Breast epithelium (tissue), 4 donors: ENCODE results near the gene ALK. TPM values are rescaled to one million over a fixed set of nuclear protein-coding genes. Genes with fewer than 3 reads are reported as not detected.

Source experiments
- DNase-seq, 2 donors: peaks; one replicate each; pipeline ENCODE4 v3.0.0-alpha.2; 2019; ENCODE audit warnings: low spot score in 2 of 2
- H3K27ac ChIP-seq, 2 donors: fragments of 200-600 bp; sonication (generic) in 1 of 2; one replicate each; pipeline ENCODE4 v1.5.1; 2016 to 2019; ENCODE audit warnings: mild to moderate bottlenecking in 1 of 2
- H3K27me3 ChIP-seq, 2 donors: fragments of 200-600 bp; sonication (generic) in 1 of 2; one replicate each; pipeline versions ENCODE4 v1.5.1 to v1.6.0; 2017 to 2019; ENCODE audit warnings: control low read depth in 1 of 2, mild to moderate bottlenecking in 1 of 2
- H3K36me3 ChIP-seq: fragments of 200-600 bp; one replicate; pipeline ENCODE4 v1.5.1; 2019
- H3K4me1 ChIP-seq, 2 donors: fragments of 200-600 bp; sonication (generic); one replicate each; pipeline ENCODE4 v1.5.1; 2016 to 2019; ENCODE audit warnings: control low read depth in 1 of 2
- H3K4me3 ChIP-seq, 3 donors: fragments of 200-600 bp; sonication (generic); 1 replicate in 2 of 3; 2 replicates in 1 of 3; pipeline ENCODE4 v1.5.1; 2016 to 2019; ENCODE audit warnings: mild to moderate bottlenecking in 3 of 3, moderate library complexity in 2 of 3
- H3K9me3 ChIP-seq, 2 donors: fragments of 200-600 bp; sonication (generic) in 1 of 2; one replicate each; pipeline ENCODE4 v1.5.1; 2016 to 2019; ENCODE audit warnings: control low read depth in 1 of 2
- CTCF ChIP-seq, 3 donors: fragments of 450-650 bp; IDR thresholded peaks; one replicate each; pipeline ENCODE4 v1.5.1; 2016 to 2017; ENCODE audit warnings: antibody characterized with exemption in 3 of 3, mild to moderate bottlenecking in 3 of 3, moderate library complexity in 3 of 3
- POLR2A ChIP-seq: fragments of 450-650 bp; IDR thresholded peaks from one replicate; pipeline ENCODE4 v1.6.1; 2016; ENCODE audit warnings: antibody characterized with exemption, mild to moderate bottlenecking, moderate library complexity
- POLR2AphosphoS5 ChIP-seq, 3 donors: sonication (generic); formaldehyde crosslinking; IDR thresholded peaks; one replicate each; pipeline ENCODE4 v1.6.1; 2017; ENCODE audit warnings: antibody characterized with exemption in 3 of 3
- intact Hi-C: fragments of 100-400 bp; cut with DNase I; formaldehyde crosslinking; loops from one replicate; pipeline ENCODE4 v1.15.1; 2023; ENCODE audit warnings: low total_unique reads
- total RNA-seq, 3 donors: library from RNA; depleted of rRNA; stranded (reverse); fragments of >200 nt; gene quantifications; one replicate each; pipeline ENCODE4 v1.1.0, GENCODE V29; 2016

The ALK gene
- total RNA-seq, 3 donors from 2014 or later, result 0.33 to 5.6 (median 0.64) TPM

GRCh38 chr2:29412197-29412925, 509.0 kb downstream of the ALK start:
- Histone ChIP-seq H3K27ac (no peak overlapping the region), H3K4me1 (no peaks in the 10 kb centered on the region), H3K4me3 (no peak overlapping the region), H3K9me3 (no peaks in the 10 kb centered on the region), H3K36me3 (no peaks in the 10 kb centered on the region), H3K27me3 (no peaks in the 10 kb centered on the region)
- intact Hi-C loops, result loop anchor here (5.0 kb wide), 1 partner anchor 110 kb away; no protein-coding TSS in a partner anchor
- TF ChIP-seq POLR2AphosphoS5 (IDR thresholded peaks at IDR 0.05) (no peak), POLR2A (no peak), CTCF (IDR thresholded peaks at IDR 0.05) (no peak)
- DNase-seq, result no peak

GRCh38 chr2:29405707-29406106, 515.7 kb downstream of the ALK start:
- Histone ChIP-seq H3K36me3 (no peaks in the 10 kb centered on the region), H3K27me3 (no peaks in the 10 kb centered on the region), H3K27ac (no peak overlapping the region), H3K9me3 (no peaks in the 10 kb centered on the region), H3K4me3 (no peak overlapping the region), H3K4me1 (no peaks in the 10 kb centered on the region)
- DNase-seq, result no peak
- intact Hi-C loops, result no loop called here
- no peak for TF ChIP-seq POLR2AphosphoS5 (IDR thresholded peaks at IDR 0.05)
- TF ChIP-seq CTCF (IDR thresholded peaks at IDR 0.05), result no peak
- no peak for TF ChIP-seq POLR2A

DNA sequence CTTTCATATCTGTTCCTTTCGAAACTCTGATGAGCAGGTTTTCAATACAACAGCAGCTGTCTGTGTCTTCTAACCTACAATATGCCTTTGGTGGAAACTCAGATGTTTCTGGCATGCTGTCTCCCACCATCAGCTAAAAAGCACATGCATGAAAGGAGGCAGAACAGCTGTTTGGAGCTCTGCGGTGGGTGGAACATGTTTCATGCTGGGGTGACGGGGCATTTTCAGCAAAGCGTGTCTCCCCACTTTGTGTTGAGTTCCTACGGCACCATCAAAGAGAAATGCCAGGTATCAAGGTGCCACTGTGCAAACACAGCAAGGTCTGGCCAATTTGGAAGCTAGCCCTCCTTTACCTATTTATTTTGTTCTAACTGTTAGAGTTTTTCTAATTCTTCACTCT, 516.1 kb downstream of the ALK start:
- no peaks in the 10 kb centered on the region for H3K36me3 ChIP-seq
- no peak overlapping the region for H3K27ac ChIP-seq
- intact Hi-C loops, result no loop called here
- no peak for DNase-seq
- TF ChIP-seq POLR2A (no peak), CTCF (IDR thresholded peaks at IDR 0.05) (no peak), POLR2AphosphoS5 (IDR thresholded peaks at IDR 0.05) (no peak)
- H3K9me3 ChIP-seq, result no peaks in the 10 kb centered on the region
- H3K4me1 ChIP-seq, result no peaks in the 10 kb centered on the region
- H3K4me3 ChIP-seq, result no peak overlapping the region
- H3K27me3 ChIP-seq, result no peaks in the 10 kb centered on the region

GRCh38 chr2:29401994-29402393, 519.4 kb downstream of the ALK start:
- Histone ChIP-seq H3K4me3 (no peak overlapping the region), H3K27ac (no peak overlapping the region), H3K27me3 (no peaks in the 10 kb centered on the region), H3K9me3 (no peaks in the 10 kb centered on the region), H3K4me1 (no peaks in the 10 kb centered on the region), H3K36me3 (no peaks in the 10 kb centered on the region)
- intact Hi-C loops, result no loop called here
- TF ChIP-seq POLR2A (no peak), CTCF (IDR thresholded peaks at IDR 0.05) (no peak), POLR2AphosphoS5 (IDR thresholded peaks at IDR 0.05) (no peak)
- no peak for DNase-seq

GRCh38 chr2:29400930-29401653, 520.3 kb downstream of the ALK start:
- intact Hi-C loops, result no loop called here
- no peaks in the 10 kb centered on the region for H3K27me3 ChIP-seq
- no peaks in the 10 kb centered on the region for H3K9me3 ChIP-seq
- H3K4me3 ChIP-seq, result no peak overlapping the region
- TF ChIP-seq POLR2AphosphoS5 (IDR thresholded peaks at IDR 0.05), result no peak
- TF ChIP-seq POLR2A, result no peak
- no peak for TF ChIP-seq CTCF (IDR thresholded peaks at IDR 0.05)
- no peaks in the 10 kb centered on the region for H3K36me3 ChIP-seq
- no peak overlapping the region for H3K27ac ChIP-seq
- no peaks in the 10 kb centered on the region for H3K4me1 ChIP-seq
- no peak for DNase-seq
